ENCODE results near the gene RAVER1. TPM values are rescaled to one million over a fixed set of nuclear protein-coding genes. Genes with fewer than 3 reads are reported as not detected.

The RAVER1 gene
- total and polyA plus RNA-seq, 9 of the 15 experiments (the other 6 are each of a cell fraction or from before 2014, with no cell fraction given), result 0.06 to 113 (median 7.0) TPM

DNA sequence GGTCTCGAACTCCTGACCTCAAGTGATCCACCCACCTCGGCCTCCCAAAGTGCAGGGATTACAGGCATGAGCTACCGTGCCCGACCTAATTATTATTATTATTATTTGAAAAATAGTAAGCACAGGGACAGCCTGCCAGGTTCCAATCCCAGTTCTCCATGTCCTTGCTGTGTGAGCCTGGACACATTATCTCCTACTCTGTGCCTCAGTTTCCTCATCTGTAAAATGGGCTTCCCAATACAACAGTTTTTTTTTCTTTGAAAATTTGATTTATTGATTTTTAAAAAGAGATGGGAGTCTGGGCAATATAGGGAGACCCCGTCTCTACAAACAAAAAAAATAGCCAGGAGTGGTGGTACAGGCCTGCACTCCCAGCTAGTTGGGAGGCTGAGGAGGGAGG lies 27.0 kb downstream of the RAVER1 start:
- in situ Hi-C loops (cut with MboI), result no loop called here
- no peak for FAIRE-seq
- 79% methylated on average over 4 of the region's 5 CpGs for WGBS (ENCODE audit: insufficient coverage, low coverage, missing lambda C conversion rate)

More for the DNA sequence above, 27.0 kb downstream of the RAVER1 start:
- peaks cover 29% of the 10 kb centered on the region; the same call in 1 of the 3 replicates for H3K36me3 ChIP-seq (ENCODE audit: control insufficient read depth, insufficient read depth, low read length)
- intact Hi-C loops (cut with micrococcal nuclease), result no loop called here
- TF ChIP-seq PYGO2 (tag; IDR thresholded peaks at IDR 0.05) (no peak), RCOR1 (IDR thresholded peaks at IDR 0.05; ENCODE audit: borderline replicate concordance in 1 of 2, low read depth in 2 of 2, low read length in 2 of 2) (0 out of 4 replicates have a peak, but pooled peaks of 1 of the 2 experiments have one; percentile 42), NONO (IDR thresholded peaks at IDR 0.05; ENCODE audit: low read depth in 2 of 2, low read length in 1 of 2) (no peak), SMARCA5 (IDR thresholded peaks at IDR 0.05) (peak; percentile 55; the same call in 1 of the 2 replicates), TARDBP (IDR thresholded peaks at IDR 0.05) (no peak), FOXK1 (CRISPR knock-in tag; IDR thresholded peaks at IDR 0.05; ENCODE audit: borderline replicate concordance) (no peak), BCOR (IDR thresholded peaks at IDR 0.05) (peak; percentile 88), ZNF436 (CRISPR knock-in tag; IDR thresholded peaks at IDR 0.05) (no peak), HDAC2 (IDR thresholded peaks at IDR 0.05) (peak; percentile 76; the same call in 1 of the 2 replicates), RBM25 (IDR thresholded peaks at IDR 0.05; ENCODE audit: low read depth, low read length, severe bottlenecking) (peak; percentile 95), ADNP (tag; IDR thresholded peaks at IDR 0.05) (peak; percentile 83), KDM1A (IDR thresholded peaks at IDR 0.05) (peak; percentile 62 to 77), CHD4 (IDR thresholded peaks at IDR 0.05; ENCODE audit: insufficient read depth, insufficient replicate concordance, low read depth, low read length, poor library complexity, severe bottlenecking) (peak; percentile 19), NR2C1 (IDR thresholded peaks at IDR 0.05) (0 out of 2 replicates have a peak, but pooled peaks have one; percentile 9), NR2C1 (tag; IDR thresholded peaks at IDR 0.05) (no peak)
- TF ChIP-seq, protein P1, sequence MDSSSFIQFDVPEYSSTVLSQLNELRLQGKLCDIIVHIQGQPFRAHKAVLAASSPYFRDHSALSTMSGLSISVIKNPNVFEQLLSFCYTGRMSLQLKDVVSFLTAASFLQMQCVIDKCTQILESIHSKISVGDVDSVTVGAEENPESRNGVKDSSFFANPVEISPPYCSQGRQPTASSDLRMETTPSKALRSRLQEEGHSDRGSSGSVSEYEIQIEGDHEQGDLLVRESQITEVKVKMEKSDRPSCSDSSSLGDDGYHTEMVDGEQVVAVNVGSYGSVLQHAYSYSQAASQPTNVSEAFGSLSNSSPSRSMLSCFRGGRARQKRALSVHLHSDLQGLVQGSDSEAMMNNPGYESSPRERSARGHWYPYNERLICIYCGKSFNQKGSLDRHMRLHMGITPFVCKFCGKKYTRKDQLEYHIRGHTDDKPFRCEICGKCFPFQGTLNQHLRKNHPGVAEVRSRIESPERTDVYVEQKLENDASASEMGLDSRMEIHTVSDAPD (CRISPR knock-in tag; IDR thresholded peaks at IDR 0.05), result no peak
- no peaks in the 10 kb centered on the region for H3K79me2 ChIP-seq (ENCODE audit: control insufficient read depth, insufficient read depth, low read length)
- H3K4me2 ChIP-seq (ENCODE audit: insufficient read depth, low read length), result no peak overlapping the region
- no peaks in the 10 kb centered on the region for H3K27me3 ChIP-seq (ENCODE audit: control insufficient read depth in 2 of 2, insufficient read depth in 2 of 2, low read length in 2 of 2)
- H2AFZ ChIP-seq (ENCODE audit: low read depth, low read length), result no peak overlapping the region
- H3K9me1 ChIP-seq (ENCODE audit: control insufficient read depth, insufficient read depth, low read length), result no peaks in the 10 kb centered on the region
- BruUV-seq (replicated peaks), result no TSS peak
- H3K4me1 ChIP-seq (replicated peaks in 1 of 2; ENCODE audit: control insufficient read depth in 2 of 2, insufficient read depth in 2 of 2, low read length in 2 of 2), result peaks cover 39 to 69% of the 10 kb centered on the region in 2 experiments; a peak in 4 of 5 replicates
- H3K9me3 ChIP-seq (replicated peaks; ENCODE audit: control insufficient read depth, insufficient read depth, low read depth, low read length), result no peaks in the 10 kb centered on the region
- DNase-seq (ENCODE audit: extremely low read depth in 1 of 4, low spot score in 3 of 4) (no peak), ATAC-seq (no peak)
- H3K4me3 ChIP-seq, result no peak overlapping the region
- ChIA-PET CTCF (ENCODE audit: low intra/inter-chr PET ratio) (no interaction called here), POLR2A (interaction anchor here (0.6 to 3.6 kb wide), 5 partner anchors 9 to 50 kb away, joined by 3 to 17 read pairs (median 3); partner anchors contain the start of gene FDX2)
- no peaks in the 10 kb centered on the region for H4K20me1 ChIP-seq (replicated peaks; ENCODE audit: control insufficient read depth, insufficient read depth, low read length)
- H3K9ac ChIP-seq (ENCODE audit: insufficient read depth in 1 of 2, low read depth in 2 of 2, low read length in 2 of 2), result no peak overlapping the region
- H3K27ac ChIP-seq (ENCODE audit: extremely low read depth, low read depth, low read length), result no peak overlapping the region

Measured in K562 (cell line).